NK-92 (cell line): ENCODE results near the gene FXYD3.
"Not testable (repeated sequence)": the region's sequence is repeated elsewhere in the genome, so short reads cannot be mapped to it uniquely, and the experiment has no call there.

Source experiments
- DNase-seq: peaks from one replicate; lab custom pipeline; 2025; ENCODE audit not compliant: unreplicated experiment; lab: John Stamatoyannopoulos, UW

Gene FXYD3

GRCh38 chr19:35085947-35086346, 29.7 kb upstream of the FXYD3 start:
- no peak for DNase-seq

- DNase-seq: no peak
Measured at GRCh38 chr19:35086455-35086854, 29.2 kb upstream of the FXYD3 start.

- no peak for DNase-seq
Measured at GRCh38 chr19:35087393-35087792, 28.2 kb upstream of the FXYD3 start.

DNA sequence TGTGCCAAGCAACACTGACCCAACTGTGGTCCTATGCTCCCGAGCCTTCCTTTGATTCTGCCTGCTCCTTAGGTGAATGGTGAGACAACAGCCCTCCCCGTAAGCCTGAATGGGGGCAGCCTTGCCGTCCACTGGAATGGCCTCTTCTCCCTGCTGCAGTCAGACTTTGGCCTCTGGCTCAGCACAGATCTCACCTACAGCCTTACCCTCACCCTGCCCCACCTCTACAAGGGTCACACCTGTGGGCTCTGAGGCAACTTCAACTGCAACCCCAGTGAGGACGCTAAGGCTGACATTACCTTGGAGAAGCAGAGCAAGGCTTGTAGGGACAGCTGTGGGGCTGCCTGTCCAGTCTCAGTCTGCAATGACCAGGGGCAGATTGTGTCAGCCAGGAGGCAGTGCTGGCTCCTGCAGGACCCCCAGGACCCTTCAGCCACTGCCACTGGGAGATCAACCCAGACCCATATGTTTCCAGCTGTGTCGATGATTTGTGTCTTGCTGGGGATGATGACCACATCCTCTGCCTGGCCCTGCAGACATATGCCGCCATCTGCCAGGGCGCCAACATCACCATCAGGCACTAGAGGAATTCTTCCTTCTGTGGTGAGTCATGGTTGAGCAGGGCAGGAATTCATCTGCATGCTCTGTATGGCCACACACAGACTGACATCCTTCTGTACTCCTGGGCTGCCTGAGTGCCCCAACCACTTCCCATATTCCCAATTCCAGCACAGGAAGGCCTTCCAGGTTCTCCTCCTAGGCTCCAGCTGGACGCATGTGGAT, 27.3 kb upstream of the FXYD3 start:
- no peak for DNase-seq

DNA sequence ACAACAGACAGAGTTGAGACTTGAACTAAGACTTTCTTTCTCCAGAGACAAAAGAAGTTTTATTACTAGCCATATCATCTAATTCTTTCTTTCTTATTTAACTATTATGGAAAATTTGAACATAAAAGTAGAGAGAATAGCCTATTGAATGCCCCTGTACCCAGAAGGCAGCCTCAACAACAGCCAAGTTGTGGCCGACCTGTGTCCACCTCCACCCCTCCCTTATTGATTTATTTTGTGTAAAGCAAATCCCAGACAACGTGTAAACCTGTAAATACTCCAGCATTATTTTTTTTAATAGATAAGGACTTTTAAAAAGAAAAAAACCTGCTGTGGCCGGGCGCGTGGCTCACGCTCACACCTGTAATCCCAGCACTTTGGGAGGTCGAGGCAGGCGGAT, 26.1 kb upstream of the FXYD3 start:
- no peak for DNase-seq

GRCh38 chr19:35090160-35090505, 25.5 kb upstream of the FXYD3 start:
- no peak for DNase-seq

GRCh38 chr19:35090506-35091214, 25.0 kb upstream of the FXYD3 start:
- no peak for DNase-seq

GRCh38 chr19:35093430-35093829, 22.2 kb upstream of the FXYD3 start:
- DNase-seq: no peak

- no peak for DNase-seq
Measured at GRCh38 chr19:35093941-35094647, 21.5 kb upstream of the FXYD3 start.

- DNase-seq: no peak
Measured at GRCh38 chr19:35094656-35095055, 21.0 kb upstream of the FXYD3 start.

- DNase-seq: no peak
Measured at GRCh38 chr19:35095667-35096368, 19.8 kb upstream of the FXYD3 start.

DNA sequence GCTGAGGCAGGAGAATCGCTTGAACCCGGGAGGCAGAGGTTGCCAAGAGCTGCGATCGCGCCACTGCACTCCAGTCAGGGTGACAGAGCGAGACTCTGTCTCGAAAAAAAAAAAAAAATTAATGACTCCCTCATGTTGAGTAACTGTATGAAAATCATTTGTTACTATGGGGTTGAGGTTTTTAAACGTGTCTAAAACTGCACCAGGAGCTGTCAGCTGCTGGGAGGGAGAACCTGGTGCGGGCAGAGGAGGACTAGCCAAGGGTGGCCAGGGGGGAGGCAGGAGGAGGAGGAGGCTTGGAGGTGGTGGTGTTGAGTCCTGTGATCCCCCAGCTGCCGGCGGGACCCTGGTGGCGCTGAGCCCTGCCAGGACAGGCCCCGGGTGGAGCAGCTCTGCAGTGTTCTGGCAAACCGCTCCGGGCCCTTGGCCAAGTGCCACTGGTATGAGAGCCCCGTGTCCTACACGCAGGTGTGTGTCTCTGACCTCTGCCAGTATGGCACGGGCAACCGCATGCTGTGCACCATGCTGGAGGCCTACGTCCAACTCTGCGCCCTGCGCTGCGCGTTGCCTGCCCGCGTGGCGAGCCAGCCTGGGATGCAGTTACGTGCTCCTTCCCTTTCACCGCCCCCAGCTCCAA, 17.1 kb upstream of the FXYD3 start:
- DNase-seq: no peak

DNA sequence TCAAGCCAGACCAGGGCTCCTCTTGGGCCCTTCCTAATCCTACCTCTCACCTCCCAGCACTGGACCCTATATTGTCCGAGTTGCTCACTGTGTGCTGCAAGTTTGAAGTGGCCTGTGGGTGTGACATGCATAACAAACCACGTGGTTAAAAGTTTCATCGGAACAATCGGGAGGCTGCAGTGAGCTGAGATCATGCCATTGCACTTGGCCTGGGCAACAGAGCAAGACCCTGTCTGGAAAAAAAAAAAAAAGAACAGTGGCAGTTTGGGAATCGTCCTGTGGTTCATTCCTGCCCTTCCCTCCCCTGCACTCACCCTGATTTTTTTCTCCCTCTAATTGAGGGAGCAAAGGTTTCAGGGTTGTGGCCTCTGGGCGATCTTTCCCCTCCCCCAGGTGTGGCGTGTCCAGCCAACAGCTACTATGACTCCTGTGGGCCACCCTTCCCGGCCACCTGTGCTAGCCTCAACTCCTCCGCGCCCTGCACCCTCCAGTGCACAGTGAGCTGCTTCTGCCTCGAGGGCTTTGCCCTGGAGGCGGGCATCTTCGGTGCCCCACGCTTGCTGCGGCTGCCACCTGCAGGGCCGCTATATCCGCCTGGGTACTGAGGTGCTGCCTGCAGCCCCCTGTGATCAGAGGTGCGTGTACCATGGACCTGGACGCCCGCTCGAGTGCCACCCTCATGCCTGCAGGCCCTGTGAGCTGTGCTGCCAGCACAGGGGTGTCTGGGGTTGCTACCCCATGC, 16.3 kb upstream of the FXYD3 start:
- DNase-seq: no peak

DNA sequence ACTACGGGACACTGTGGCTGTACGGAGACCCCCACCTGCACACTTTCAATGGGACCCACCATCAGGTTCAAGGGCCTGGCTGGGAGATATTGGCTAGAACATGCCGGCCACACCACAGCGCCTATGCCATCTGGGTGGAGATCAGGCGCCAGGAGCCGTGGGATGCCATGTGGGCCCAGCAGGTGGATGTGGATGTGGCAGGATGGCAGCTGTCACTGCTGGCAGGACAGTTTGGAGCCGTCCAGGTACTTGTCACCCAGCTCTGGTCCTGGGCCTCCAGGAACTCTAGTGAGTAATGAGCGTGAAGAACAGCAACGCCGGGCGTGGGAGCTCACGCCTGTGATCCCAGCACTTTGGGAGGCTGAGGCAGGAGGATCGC, 15.7 kb upstream of the FXYD3 start:
- DNase-seq: no peak

GRCh38 chr19:35100588-35101533, 14.8 kb upstream of the FXYD3 start:
- no peak for DNase-seq

DNA sequence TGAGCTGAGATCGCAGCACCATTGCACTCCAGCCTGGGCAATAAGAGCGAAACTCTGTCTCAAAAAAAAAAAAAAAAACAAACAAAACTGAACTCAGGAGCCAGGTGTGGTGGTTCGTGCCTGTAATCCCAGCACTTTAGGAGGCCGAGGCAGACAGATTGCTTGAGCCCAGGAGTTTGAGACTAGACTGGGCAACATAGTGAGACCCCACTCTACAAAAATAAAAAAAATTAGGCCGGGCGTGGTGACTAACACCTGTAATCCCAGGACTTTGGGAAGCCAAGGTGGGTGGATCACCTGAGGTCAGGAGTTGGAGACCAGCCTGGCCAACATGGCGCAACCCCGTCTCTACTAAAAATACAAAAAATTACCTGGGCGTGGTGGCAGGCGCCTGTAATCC, 13.7 kb upstream of the FXYD3 start:
- DNase-seq: not testable (repeated sequence)

DNA sequence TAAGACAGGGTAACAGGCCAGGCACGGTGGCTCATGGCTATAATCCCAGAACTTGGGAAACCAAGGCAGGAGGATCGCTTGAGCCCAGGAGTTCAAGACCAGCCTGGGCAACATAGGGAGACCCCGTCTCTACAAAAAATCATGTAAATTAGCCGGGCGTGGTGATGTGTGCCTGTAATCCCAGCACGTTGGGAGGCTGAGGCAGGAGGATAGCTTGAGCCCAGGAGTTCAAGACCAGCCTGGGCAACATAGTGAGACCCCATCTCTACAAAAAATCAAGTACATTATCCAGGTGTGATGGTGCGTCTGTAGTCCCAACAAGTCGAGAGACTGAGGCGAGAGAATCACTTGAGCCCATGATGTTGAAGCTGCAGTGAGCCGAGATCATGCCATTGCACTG, 12.0 kb upstream of the FXYD3 start:
- not testable (repeated sequence) for DNase-seq

- no peak for DNase-seq
Measured at GRCh38 chr19:35104361-35104760, 11.3 kb upstream of the FXYD3 start.

DNA sequence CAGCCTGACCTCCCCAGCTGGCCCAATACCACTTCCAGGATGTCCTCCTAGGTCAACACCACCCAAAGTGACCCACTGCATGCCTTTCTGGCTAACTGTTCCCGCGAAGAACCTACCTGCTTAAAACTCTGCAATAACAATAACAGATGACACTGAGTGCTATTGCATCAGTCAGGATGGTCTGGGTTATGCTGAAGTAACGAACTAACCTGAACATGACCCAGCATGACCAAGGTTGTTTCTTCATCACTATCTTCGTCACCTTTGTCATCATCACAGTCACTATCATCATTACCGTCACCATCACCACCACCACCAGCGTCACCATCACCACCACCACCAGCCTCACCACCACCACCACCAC, 10.6 kb upstream of the FXYD3 start:
- DNase-seq: no peak
